GM12878 (cell line): ENCODE data around the gene VSTM2L. TPM values are rescaled to one million over a fixed set of nuclear protein-coding genes. Genes with fewer than 3 reads are reported as not detected.

Experiments
- ATAC-seq: fragments of 200-7000 bp; cut with Tn5 transposase; 3 replicates; pipeline ENCODE4 v1.9.1; 2020; ENCODE audit warnings: mild to moderate bottlenecking, moderate library complexity
- BruUV-seq: library from RNA; stranded (reverse); fragments of 400-500 nt; replicated peaks from 2 replicates; lab custom pipeline; 2021; lab: Mats Ljungman, UMichigan
- CTCF ChIA-PET: fragments of 300-600 bp; sonication (Branson Sonifier 250); formaldehyde crosslinking; extraction: SDS; loops from one replicate; lab custom pipeline; 2021; ENCODE audit warnings: inconsistent platforms; lab: Yijun Ruan, JAX
- POLR2A ChIA-PET: fragments of 350-600 bp; formaldehyde crosslinking; extraction: SDS; loops from one replicate; lab custom pipeline; 2021; ENCODE audit warnings: inconsistent platforms; lab: Charles Lee
- RAD21 ChIA-PET: fragments of 300-600 bp; sonication (Branson Sonifier 250); formaldehyde crosslinking; loops from one replicate; lab custom pipeline; 2023; ENCODE audit warnings: antibody characterized with exemption; ENCODE audit not compliant: unreplicated experiment; lab: Charles Lee
- SMC1A ChIA-PET: fragments of 300-600 bp; sonication (Branson Sonifier 250); formaldehyde crosslinking; loops from one replicate; lab custom pipeline; 2023; ENCODE audit not compliant: unreplicated experiment, uncharacterized antibody; lab: Charles Lee
- DNase-seq: peaks from one replicate; pipeline ENCODE4 v3.0.0-alpha.2; 2011; ENCODE audit warnings: low read depth, low spot score
- FAIRE-seq: peaks from 3 replicates; lab custom pipeline; 2011; peaks lifted over from hg19 to GRCh38; lab: Jason Lieb, UNC
- H2AFZ ChIP-seq: 2 replicates; pipeline ENCODE4 v1.6.0; 2011; ENCODE audit warnings: low read depth, low read length, control low read depth; ENCODE audit not compliant: control insufficient read depth
- H3K27ac ChIP-seq: 2 replicates; pipeline ENCODE4 v1.5.1; 2011; ENCODE audit warnings: control low read depth; ENCODE audit not compliant: control insufficient read depth, insufficient read depth
- H3K27me3 ChIP-seq, 2 experiments: replicated peaks in 1 of 2; 2 replicates each; pipeline versions ENCODE4 v1.6.0 to v1.6.1; 2011; ENCODE audit warnings: low read length in 1 of 2; ENCODE audit not compliant: control insufficient read depth in 2 of 2, insufficient read depth in 2 of 2
- H3K36me3 ChIP-seq, 2 experiments: 2 replicates each; pipeline ENCODE4 v1.5.1; 2011; ENCODE audit warnings: low read length in 1 of 2; ENCODE audit not compliant: control insufficient read depth in 2 of 2, insufficient read depth in 2 of 2
- H3K4me1 ChIP-seq: 2 replicates; pipeline ENCODE4 v1.6.1; 2011; ENCODE audit warnings: mild to moderate bottlenecking, low read length, moderate library complexity, mixed read lengths; ENCODE audit not compliant: control insufficient read depth, insufficient read depth
- H3K4me2 ChIP-seq: 2 replicates; pipeline ENCODE4 v1.6.0; 2011; ENCODE audit warnings: control low read depth; ENCODE audit not compliant: control insufficient read depth, insufficient read depth
- H3K4me3 ChIP-seq: fragments of 200-600 bp; sonication (generic); 2 replicates; pipeline ENCODE4 v1.5.1; 2016
- H3K79me2 ChIP-seq: 2 replicates; pipeline ENCODE4 v1.6.0; 2011; ENCODE audit warnings: low read length; ENCODE audit not compliant: control insufficient read depth, insufficient read depth
- H3K9ac ChIP-seq: 2 replicates; pipeline ENCODE4 v1.8.0; 2011; ENCODE audit warnings: low read length, control low read depth, mixed read lengths; ENCODE audit not compliant: control insufficient read depth, insufficient read depth
- H3K9me3 ChIP-seq: replicated peaks from 3 replicates; pipeline ENCODE4 v1.5.1; 2011; ENCODE audit warnings: mild to moderate bottlenecking, low read length; ENCODE audit not compliant: control insufficient read depth, insufficient read depth
- H4K20me1 ChIP-seq: 2 replicates; pipeline ENCODE4 v1.6.0; 2011; ENCODE audit not compliant: control insufficient read depth, insufficient read depth
- E2F8 ChIP-seq: fragments of 450-650 bp; IDR thresholded peaks from 2 replicates; pipeline ENCODE4 v1.6.1; 2018; ENCODE audit warnings: mild to moderate bottlenecking, low read depth, moderate library complexity; ENCODE audit not compliant: partially characterized antibody
- ETV6 ChIP-seq, 2 experiments: fragments of 450-650 bp in 1 of 2; IDR thresholded peaks in 1 of 2; conservative IDR thresholded peaks in 1 of 2; 2 replicates each; pipeline ENCODE4 v1.6.1; 2014; ENCODE audit warnings: antibody characterized with exemption in 1 of 2, borderline replicate concordance in 1 of 2, low read depth in 1 of 2, mild to moderate bottlenecking in 1 of 2, moderate library complexity in 1 of 2
- NFIC ChIP-seq: IDR thresholded peaks from 2 replicates; pipeline ENCODE4 v1.6.1; 2012; ENCODE audit warnings: low read depth, mild to moderate bottlenecking, inconsistent platforms, low read length, moderate library complexity
- WGBS: methylation state at CpG from one replicate; pipeline ENCODE4 v1.1.6; 2016; ENCODE audit warnings: low lambda C conversion rate; ENCODE audit not compliant: insufficient replicate concordance, insufficient coverage; ENCODE audit errors: missing lambda C conversion rate; 5-methylcytosine and 5-hydroxymethylcytosine counted together
- in situ Hi-C: fragments of 300-500 bp; cut with MboI; formaldehyde crosslinking; loops from 9 replicates; pipeline ENCODE4 v1.14.3; 2018; ENCODE audit warnings: mixed read lengths
- intact Hi-C: fragments of 100-400 bp; cut with micrococcal nuclease; formaldehyde crosslinking; loops from one replicate; pipeline ENCODE4 v1.14.2; 2022; ENCODE audit not compliant: unreplicated experiment
- polyA plus RNA-seq, 11 experiments: library from polyadenylated mRNA; depleted of rRNA in 4 of 11; unstranded in 6 of 11; stranded (reverse) in 5 of 11; fragments of >200 nt; fragmentation: Nextera tagmentation in 4 of 11; fragmentation: Illumina TruSeq in 1 of 11; extraction: Ambion mirVana in 4 of 11; extraction: Trizol in 1 of 11; gene quantifications; 1 replicate in 1 of 11; 2 replicates in 10 of 11; pipeline versions ENCODE4 v1.2.1 to v1.2.3, GENCODE V29; 2011 to 2016; ENCODE audit warnings: inconsistent platforms in 2 of 11, missing spikeins in 2 of 11, low read depth in 1 of 11
- total RNA-seq, 4 experiments: library from RNA; depleted of rRNA in 3 of 4; stranded (reverse); fragments of >200 nt in 3 of 4; fragmentation: Illumina TruSeq in 1 of 4; extraction: Trizol in 1 of 4; gene quantifications; 2 replicates each; pipeline versions ENCODE4 v1.2.1 to v1.2.3, GENCODE V29; 2013 to 2021

Gene VSTM2L
- total and polyA plus RNA-seq, 10 of the 15 experiments (the other 5 are each of a cell fraction or from before 2014, with no cell fraction given): 0.05 to 1.5 (median 0.63) TPM; not detected in 2

- FAIRE-seq (no peak), DNase-seq (no peak), ATAC-seq (no peak)
- no TSS peak for BruUV-seq
- CTCF ChIA-PET: no interaction called here
- Histone ChIP-seq H3K27me3 (no peaks in the 10 kb centered on the region), H3K4me3 (no peak overlapping the region), H3K79me2 (no peaks in the 10 kb centered on the region), H3K4me2 (no peak overlapping the region), H3K9me3 (no peaks in the 10 kb centered on the region), H3K27ac (no peak overlapping the region), H4K20me1 (no peaks in the 10 kb centered on the region), H3K9ac (no peak overlapping the region), H2AFZ (no peak overlapping the region), H3K4me1 (no peaks in the 10 kb centered on the region), H3K36me3 (peaks cover 0 to under 1% of the 10 kb centered on the region in 2 experiments; a peak in 3 of 4 replicates)
- RAD21 ChIA-PET: no interaction called here
- no peak for TF ChIP-seq E2F8
- TF ChIP-seq ETV6 (conservative IDR thresholded peaks at IDR 0.05 in 1 of 2, IDR thresholded peaks at IDR 0.05 in 1 of 2; ENCODE audit: borderline replicate concordance in 1 of 2, low read depth in 1 of 2): no peak
- no peak for TF ChIP-seq NFIC
- SMC1A ChIA-PET: no interaction called here
- POLR2A ChIA-PET: no interaction called here
- intact Hi-C loops (no loop called here), in situ Hi-C loops (no loop called here)
- 50% methylated on average over 12 of the region's 12 CpGs for whole genome bisulfite sequencing
Observed at GRCh38 chr20:37878835-37879599, 23.9 kb upstream of the VSTM2L start.
